Measurements from ENCODE around the gene ATOSB. TPM values are rescaled to one million over a fixed set of nuclear protein-coding genes. Genes with fewer than 3 reads are reported as not detected.

The ATOSB gene
- total RNA-seq, 1 donor = 22.1 TPM

DNA sequence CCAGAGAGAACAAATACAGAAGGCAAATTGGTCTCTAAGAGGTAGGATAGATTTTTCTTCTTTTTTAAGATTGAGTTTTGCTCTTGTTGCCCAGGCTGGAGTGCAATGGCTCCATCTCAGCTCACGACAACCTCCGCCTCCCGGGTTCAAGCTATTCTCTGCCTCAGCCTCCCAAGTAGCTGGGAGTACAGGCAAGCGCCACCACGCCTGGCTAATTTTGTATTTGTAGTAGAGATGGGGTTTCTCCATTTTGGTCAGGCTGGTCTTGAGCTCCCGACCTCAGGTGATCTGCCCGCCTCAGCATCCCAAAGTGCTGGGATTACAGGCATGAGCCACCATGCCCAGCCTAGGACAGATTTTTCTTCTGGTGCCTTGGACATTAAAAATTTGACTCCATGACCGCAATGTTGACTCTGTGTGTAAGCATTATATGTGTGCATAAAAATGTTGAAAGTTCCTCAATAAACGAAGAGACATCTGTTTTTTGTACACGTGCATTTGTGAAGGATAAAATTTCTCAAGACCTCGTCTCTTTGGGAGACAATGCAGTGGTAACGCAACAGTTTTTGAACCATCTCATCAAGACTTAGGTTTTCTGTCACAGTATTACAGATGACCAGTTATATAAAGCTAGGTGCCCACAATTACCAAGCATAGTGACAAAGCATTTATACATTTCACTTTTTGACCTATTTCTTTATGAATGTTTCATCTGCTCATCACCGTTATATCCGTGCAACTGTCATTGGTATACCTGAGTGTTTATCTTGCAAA lies 60.6 kb downstream of the ATOSB start:
- TF ChIP-seq, protein P1, sequence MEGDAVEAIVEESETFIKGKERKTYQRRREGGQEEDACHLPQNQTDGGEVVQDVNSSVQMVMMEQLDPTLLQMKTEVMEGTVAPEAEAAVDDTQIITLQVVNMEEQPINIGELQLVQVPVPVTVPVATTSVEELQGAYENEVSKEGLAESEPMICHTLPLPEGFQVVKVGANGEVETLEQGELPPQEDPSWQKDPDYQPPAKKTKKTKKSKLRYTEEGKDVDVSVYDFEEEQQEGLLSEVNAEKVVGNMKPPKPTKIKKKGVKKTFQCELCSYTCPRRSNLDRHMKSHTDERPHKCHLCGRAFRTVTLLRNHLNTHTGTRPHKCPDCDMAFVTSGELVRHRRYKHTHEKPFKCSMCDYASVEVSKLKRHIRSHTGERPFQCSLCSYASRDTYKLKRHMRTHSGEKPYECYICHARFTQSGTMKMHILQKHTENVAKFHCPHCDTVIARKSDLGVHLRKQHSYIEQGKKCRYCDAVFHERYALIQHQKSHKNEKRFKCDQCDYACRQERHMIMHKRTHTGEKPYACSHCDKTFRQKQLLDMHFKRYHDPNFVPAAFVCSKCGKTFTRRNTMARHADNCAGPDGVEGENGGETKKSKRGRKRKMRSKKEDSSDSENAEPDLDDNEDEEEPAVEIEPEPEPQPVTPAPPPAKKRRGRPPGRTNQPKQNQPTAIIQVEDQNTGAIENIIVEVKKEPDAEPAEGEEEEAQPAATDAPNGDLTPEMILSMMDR (IDR thresholded peaks at IDR 0.05; ENCODE audit: insufficient read depth, low read length) = no peak
- no peak for DNase-seq (ENCODE audit: low read depth)
- H3K4me3 ChIP-seq (ENCODE audit: low read depth, low read length) = no peak overlapping the region

DNA sequence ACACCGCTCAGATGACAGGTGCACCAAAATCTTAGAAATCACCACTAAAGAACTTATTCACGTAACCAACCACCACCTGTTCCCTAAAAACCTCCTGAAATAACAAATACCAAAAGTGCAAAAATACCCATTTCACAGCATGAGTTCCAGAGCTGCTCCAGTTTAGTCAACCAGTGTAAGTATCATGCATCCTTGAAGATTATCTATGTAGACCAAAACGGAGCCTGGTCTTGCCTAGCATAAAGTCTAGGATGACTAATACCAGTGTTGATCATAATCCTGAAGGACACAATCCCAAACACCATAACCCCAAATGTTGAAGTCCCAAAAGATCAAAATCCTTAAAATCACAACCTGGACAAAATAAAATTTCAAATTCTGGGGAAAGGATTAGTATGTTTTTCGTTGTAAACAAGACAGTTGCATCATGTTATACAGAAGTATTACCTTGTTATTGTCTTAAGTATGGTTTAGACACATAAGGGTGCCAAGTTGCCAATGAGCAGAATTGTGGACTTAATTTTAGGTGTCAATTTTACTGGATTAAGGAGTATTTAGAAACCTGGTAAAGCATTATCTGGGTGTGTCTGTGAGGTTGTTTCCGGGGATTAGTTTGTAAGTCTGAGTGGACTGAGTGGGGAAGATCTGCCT lies 61.4 kb downstream of the ATOSB start:
- TF ChIP-seq, protein P1 (IDR thresholded peaks at IDR 0.05; ENCODE audit: insufficient read depth, low read length) = no peak
- DNase-seq (ENCODE audit: low read depth) = no peak
- no peak overlapping the region for H3K4me3 ChIP-seq (ENCODE audit: low read depth, low read length)

Other genes starting within 250 kb of the ATOSB start
- gene PHF24, start 157.6 kb downstream of the ATOSB start, total RNA-seq (ENCODE audit: low replicate concordance) = under 0.01 and 0.16 TPM in 2 replicates
- gene DNAJB5, start 126.1 kb downstream of the ATOSB start, total RNA-seq (ENCODE audit: low replicate concordance) = 6.9 and 9.6 TPM in 2 replicates
- gene VCP, start 43.2 kb downstream of the ATOSB start, total RNA-seq (ENCODE audit: low replicate concordance) = 203 and 210 TPM in 2 replicates
- gene FANCG, start 35.9 kb downstream of the ATOSB start, total RNA-seq (ENCODE audit: low replicate concordance) = 16.2 and 32.2 TPM in 2 replicates
- gene PIGO, start 19.3 kb downstream of the ATOSB start, total RNA-seq (ENCODE audit: low replicate concordance) = 8.9 and 12.1 TPM in 2 replicates
- 65.3 and 109 TPM in 2 replicates for gene STOML2, start 12.7 kb downstream of the ATOSB start, total RNA-seq (ENCODE audit: low replicate concordance)
- 10.1 and 32.6 TPM in 2 replicates for gene UNC13B, start 46.1 kb upstream of the ATOSB start, total RNA-seq (ENCODE audit: low replicate concordance)